ENCODE results near the gene LDLRAD3.

Gene LDLRAD3

GRCh38 chr11:36077886-36078685 lies 134.2 kb downstream of the LDLRAD3 start:
- no peak for DNase-seq (ENCODE audit: low read depth)

- DNase-seq (ENCODE audit: low read depth) = no peak
Measured at GRCh38 chr11:36078686-36079055, 134.8 kb downstream of the LDLRAD3 start.

- no peak for DNase-seq (ENCODE audit: low read depth)
Measured at GRCh38 chr11:36079878-36080675, 136.2 kb downstream of the LDLRAD3 start.

- DNase-seq (ENCODE audit: low read depth) = no peak
Measured at GRCh38 chr11:36081274-36081945, 137.5 kb downstream of the LDLRAD3 start.

GRCh38 chr11:36086366-36086765 lies 142.5 kb downstream of the LDLRAD3 start:
- DNase-seq (ENCODE audit: low read depth) = no peak

- no peak for DNase-seq (ENCODE audit: low read depth)
Measured at GRCh38 chr11:36088266-36088972, 144.6 kb downstream of the LDLRAD3 start.

- DNase-seq (ENCODE audit: low read depth) = no peak
Measured at GRCh38 chr11:36089920-36090319, 146.1 kb downstream of the LDLRAD3 start.

- no peak for DNase-seq (ENCODE audit: low read depth)
Measured at GRCh38 chr11:36090356-36091109, 146.7 kb downstream of the LDLRAD3 start.

- DNase-seq (ENCODE audit: low read depth) = no peak
Measured at GRCh38 chr11:36091256-36091811, 147.5 kb downstream of the LDLRAD3 start.

- no peak for DNase-seq (ENCODE audit: low read depth)
Measured at GRCh38 chr11:36092314-36093030, 148.6 kb downstream of the LDLRAD3 start.

- DNase-seq (ENCODE audit: low read depth) = no peak
Measured at GRCh38 chr11:36093548-36093947, 149.7 kb downstream of the LDLRAD3 start.

GRCh38 chr11:36094164-36094563 lies 150.3 kb downstream of the LDLRAD3 start:
- DNase-seq (ENCODE audit: low read depth) = no peak

- no peak for DNase-seq (ENCODE audit: low read depth)
Measured at GRCh38 chr11:36095716-36096115, 151.9 kb downstream of the LDLRAD3 start.

- DNase-seq (ENCODE audit: low read depth) = no peak
Measured at GRCh38 chr11:36097219-36097650, 153.4 kb downstream of the LDLRAD3 start.

GRCh38 chr11:36098087-36098486 lies 154.2 kb downstream of the LDLRAD3 start:
- no peak for DNase-seq (ENCODE audit: low read depth)

GRCh38 chr11:36098853-36099375 lies 155.1 kb downstream of the LDLRAD3 start:
- DNase-seq (ENCODE audit: low read depth) = no peak

GRCh38 chr11:36101466-36101865 lies 157.6 kb downstream of the LDLRAD3 start:
- no peak for DNase-seq (ENCODE audit: low read depth)

GRCh38 chr11:36102868-36103267 lies 159.0 kb downstream of the LDLRAD3 start:
- no peak for DNase-seq (ENCODE audit: low read depth)

GRCh38 chr11:36103933-36104530 lies 160.2 kb downstream of the LDLRAD3 start:
- no peak for DNase-seq (ENCODE audit: low read depth)

- no peak for DNase-seq (ENCODE audit: low read depth)
Measured at GRCh38 chr11:36104660-36104992, 160.8 kb downstream of the LDLRAD3 start.
